Frontal cortex (tissue), 4 donors: ENCODE data around the gene ERCC6. TPM values are rescaled to one million over a fixed set of nuclear protein-coding genes. Genes with fewer than 3 reads are reported as not detected.

Experiments
- DNase-seq, 2 donors: peaks; one replicate each; pipeline ENCODE4 v3.0.0; 2012; ENCODE audit warnings: low spot score in 2 of 2
- FAIRE-seq: peaks from 2 replicates; lab custom pipeline; 2012; peaks lifted over from hg19 to GRCh38; lab: Jason Lieb, UNC
- total RNA-seq: library from RNA; depleted of rRNA; stranded (reverse); fragments of >200 nt; gene quantifications from one replicate; pipeline ENCODE4 v1.2.3, GENCODE V29; 2014
- donor health status: control.
- donor health status: control.
- donor health status: control.

The ERCC6 gene
- total RNA-seq = 31.8 TPM

GRCh38 chr10:49538381-49539319 lies at the start of gene ERCC6:
Gene ERCC6 (minus strand): TSS chr10:49539121.
- peak; percentile 93 to 97 for DNase-seq
- FAIRE-seq = no peak

- DNase-seq (no peak), FAIRE-seq (no peak)
Measured at GRCh38 chr10:49587981-49588380, 49.1 kb upstream of the ERCC6 start.

- DNase-seq (no peak), FAIRE-seq (no peak)
Measured at GRCh38 chr10:49585387-49585786, 46.5 kb upstream of the ERCC6 start.

- DNase-seq (no peak), FAIRE-seq (no peak)
Measured at GRCh38 chr10:49579621-49580020, 40.7 kb upstream of the ERCC6 start.

- FAIRE-seq = no peak
- DNase-seq = no peak
Measured at GRCh38 chr10:49578392-49578791, 39.5 kb upstream of the ERCC6 start.

- FAIRE-seq = no peak
Measured at GRCh38 chr10:49577182-49577925, 38.4 kb upstream of the ERCC6 start.

GRCh38 chr10:49575489-49576072 lies 36.7 kb upstream of the ERCC6 start:
- FAIRE-seq = no peak
- DNase-seq = no peak

More at GRCh38 chr10:49577182-49577925, 38.4 kb upstream of the ERCC6 start:
- no peak for DNase-seq

GRCh38 chr10:49572594-49573114 lies 33.7 kb upstream of the ERCC6 start:
- DNase-seq = no peak
- FAIRE-seq = no peak

- no peak for FAIRE-seq
- DNase-seq = no peak
Measured at GRCh38 chr10:49571388-49571787, 32.5 kb upstream of the ERCC6 start.

GRCh38 chr10:49569031-49569631 lies 30.2 kb upstream of the ERCC6 start:
- no peak for FAIRE-seq

GRCh38 chr10:49568235-49568634 lies 29.3 kb upstream of the ERCC6 start:
- no peak for FAIRE-seq
- no peak for DNase-seq

More at GRCh38 chr10:49569031-49569631, 30.2 kb upstream of the ERCC6 start:
- DNase-seq = no peak

- FAIRE-seq (no peak), DNase-seq (no peak)
Measured at GRCh38 chr10:49567810-49568209, 28.9 kb upstream of the ERCC6 start.

- DNase-seq (no peak), FAIRE-seq (no peak)
Measured at GRCh38 chr10:49564461-49565009, 25.6 kb upstream of the ERCC6 start.

- FAIRE-seq = no peak
- DNase-seq = no peak
Measured at GRCh38 chr10:49562893-49563292, 24.0 kb upstream of the ERCC6 start.

- no peak for FAIRE-seq
- DNase-seq = no peak
Measured at GRCh38 chr10:49560526-49560925, 21.6 kb upstream of the ERCC6 start.

GRCh38 chr10:49559476-49559875 lies 20.6 kb upstream of the ERCC6 start:
- no peak for DNase-seq
- FAIRE-seq = no peak

GRCh38 chr10:49558190-49558589 lies 19.3 kb upstream of the ERCC6 start:
- DNase-seq = no peak
- FAIRE-seq = no peak

- FAIRE-seq = no peak
- DNase-seq = no peak
Measured at GRCh38 chr10:49557681-49558080, 18.8 kb upstream of the ERCC6 start.

GRCh38 chr10:49556723-49557122 lies 17.8 kb upstream of the ERCC6 start:
- no peak for DNase-seq
- no peak for FAIRE-seq

- FAIRE-seq = no peak
- no peak for DNase-seq
Measured at GRCh38 chr10:49552277-49552676, 13.4 kb upstream of the ERCC6 start.
